Stimulated activated CD8-positive, alpha-beta memory T cell treated with anti-CD3 and anti-CD28 coated beads, Interleukin-7, amount 100 ng/mL, for 1 hour (primary cell): Measurements from ENCODE around the gene PLA2G2E.
"Not testable (repeated sequence)": the region's sequence is repeated elsewhere in the genome, so short reads cannot be mapped to it uniquely, and the experiment has no call there.

Source experiments
- DNase-seq, 2 donors: peaks; one replicate each; pipeline ENCODE4 v3.0.0-alpha.2; 2020; ENCODE audit warnings: low read depth in 2 of 2

The PLA2G2E gene

DNA sequence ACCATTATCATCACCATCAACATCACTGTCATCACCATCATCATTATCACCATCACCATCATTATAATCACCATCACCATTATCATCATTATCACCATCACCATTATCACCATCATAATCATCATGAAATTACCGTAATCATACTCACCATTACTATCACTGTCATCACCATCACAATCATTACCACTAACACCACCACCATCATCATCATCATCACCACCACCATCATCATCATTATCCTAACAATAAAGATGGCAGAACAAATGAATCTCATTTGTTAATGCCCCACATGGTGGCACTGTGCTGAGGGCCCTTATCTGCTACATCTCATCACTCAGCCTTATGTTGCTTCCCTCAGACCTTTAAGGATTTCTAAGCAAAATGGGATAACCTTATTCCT lies 9.4 kb upstream of the PLA2G2E start:
- no peak for DNase-seq

DNA sequence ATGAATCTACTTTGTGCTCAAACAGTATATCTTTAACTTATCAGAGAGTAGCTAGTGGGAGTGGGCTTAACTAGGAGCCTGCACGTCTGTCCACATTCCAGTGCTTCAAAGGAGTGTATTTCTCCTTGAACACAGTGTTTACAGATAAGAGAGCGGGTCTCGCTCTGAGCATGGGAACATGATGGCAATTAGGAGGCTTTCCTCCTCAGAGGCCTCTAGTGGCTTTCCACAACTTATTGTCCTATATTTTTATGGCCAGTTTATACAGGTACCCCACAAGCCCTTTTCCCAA lies 3.7 kb upstream of the PLA2G2E start:
- DNase-seq, result not testable (repeated sequence)

DNA sequence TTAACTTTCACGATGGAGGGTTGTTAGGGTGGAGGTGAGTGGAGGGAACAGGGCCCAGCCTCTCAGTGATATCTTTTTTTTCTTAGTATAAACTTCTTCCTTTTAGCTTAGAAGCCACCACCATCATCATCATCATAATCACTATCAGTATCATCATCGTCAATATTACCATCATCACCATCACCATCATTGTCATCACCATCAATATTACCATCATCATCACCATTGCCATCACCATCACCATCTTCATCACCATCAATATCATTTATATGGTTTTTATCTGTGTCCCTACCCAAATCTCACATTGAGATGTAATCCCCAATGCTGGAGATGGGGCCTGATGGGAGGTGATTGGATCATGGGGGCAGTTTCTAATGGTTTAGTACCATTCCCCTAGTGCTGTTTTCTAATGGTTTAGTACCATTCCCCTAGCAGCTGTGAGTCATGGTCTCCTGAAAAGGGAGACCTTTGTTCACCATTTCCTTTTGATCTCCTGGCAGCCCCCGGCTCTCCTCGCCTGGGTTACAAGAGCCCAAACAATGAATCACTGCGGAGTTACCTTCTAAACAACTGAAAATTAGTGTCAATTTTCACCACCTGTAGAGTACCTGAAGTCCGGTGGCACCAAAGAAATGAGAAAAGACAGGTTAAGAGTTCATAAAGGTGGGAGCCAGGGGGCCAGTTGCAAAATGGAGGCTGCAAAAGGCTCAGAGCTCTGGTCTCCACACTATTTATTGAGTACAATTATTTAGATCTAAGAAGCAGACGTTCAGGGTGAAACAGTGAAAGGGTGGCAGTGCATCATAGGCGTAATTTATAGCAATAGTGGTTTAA lies 3.1 kb upstream of the PLA2G2E start:
- no peak for DNase-seq

DNA sequence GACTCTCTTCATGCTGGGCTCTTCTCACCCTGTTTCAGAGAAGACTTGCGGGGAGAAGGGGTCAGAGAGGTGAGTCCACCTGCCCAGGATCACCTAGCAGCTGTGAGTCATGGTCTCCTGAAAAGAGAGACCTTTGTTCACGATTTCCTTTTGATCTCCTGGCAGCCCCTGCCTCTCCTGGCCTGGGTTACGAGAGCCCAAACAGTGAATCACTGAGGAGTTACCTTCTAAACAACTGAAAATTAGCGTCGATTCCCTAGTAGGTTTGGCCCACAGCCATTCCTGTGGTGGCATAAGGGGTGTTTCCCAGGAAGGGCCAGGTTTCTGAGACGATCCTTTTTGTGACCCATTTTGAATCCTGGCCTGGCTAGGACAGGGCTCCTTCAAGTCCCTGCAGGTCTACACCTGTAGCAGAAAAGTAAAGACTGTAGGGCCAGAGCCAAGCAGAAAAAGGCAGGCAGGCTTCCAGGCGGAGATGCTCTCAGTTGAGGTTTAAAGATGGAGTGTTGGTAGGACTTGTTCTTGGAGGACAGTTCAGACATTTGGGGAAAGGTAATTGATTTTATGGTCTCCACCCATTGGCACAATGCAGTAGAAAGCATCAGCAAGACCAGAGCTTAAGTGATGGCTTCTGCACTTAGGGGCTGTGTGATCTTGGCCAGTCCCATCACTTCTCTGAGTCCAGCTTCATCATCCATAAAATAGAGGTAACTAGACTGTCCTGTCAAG lies 2.1 kb upstream of the PLA2G2E start:
- no peak for DNase-seq

DNA sequence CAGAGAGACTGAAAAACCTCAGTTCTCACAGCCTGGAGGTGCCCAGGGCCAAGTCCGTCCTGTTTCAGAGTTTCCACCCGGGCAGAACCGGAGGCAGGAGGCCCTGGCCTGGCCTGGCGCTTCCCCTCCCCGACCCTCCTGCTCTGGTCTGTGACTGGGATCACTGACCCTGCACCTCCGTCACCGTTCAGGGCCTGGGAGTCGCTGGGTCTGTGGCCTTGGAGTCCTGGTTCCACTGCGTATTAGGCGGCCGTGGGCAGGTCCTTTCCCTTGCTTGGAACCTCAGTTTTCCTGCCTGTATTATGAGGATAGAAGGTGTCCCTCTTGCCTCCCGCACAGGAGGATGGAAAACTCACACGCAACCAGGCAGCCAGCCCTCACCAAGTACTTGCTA lies 533 bp upstream of the PLA2G2E start:
- DNase-seq, result no peak

DNA sequence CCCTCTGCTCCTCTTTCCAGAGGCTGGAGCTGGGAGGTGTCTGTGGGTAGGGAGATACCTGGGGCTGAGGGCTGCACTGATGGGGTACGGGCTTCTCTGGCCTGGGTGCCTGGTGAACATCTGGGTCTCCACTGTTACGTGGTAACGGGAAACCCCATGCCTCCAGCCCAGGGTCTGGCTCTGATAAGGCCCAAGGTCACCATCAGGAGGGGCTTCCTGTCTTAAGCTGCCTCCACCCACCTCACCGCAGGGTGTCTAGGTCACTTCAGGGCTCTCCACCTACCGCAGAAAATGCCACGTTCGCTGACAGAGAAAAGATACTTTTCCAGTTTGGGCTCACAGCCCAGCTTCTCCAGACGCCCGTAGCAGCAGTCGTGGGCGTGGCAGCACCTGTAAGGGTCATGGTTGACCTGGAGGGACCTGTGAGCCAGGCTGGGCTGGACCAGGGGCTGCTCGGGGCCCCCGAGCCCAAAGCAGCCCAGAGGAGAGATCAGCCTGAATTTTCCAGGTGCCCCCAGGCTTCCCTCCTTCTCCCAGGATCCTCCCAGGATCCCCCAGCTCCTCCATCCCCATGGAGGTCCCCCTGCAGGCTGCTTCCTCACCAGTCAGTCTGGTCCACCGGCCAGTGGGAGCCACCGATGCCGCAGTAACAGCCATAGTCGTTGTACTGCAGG lies 1.3 kb downstream of the PLA2G2E start:
- no peak for DNase-seq

DNA sequence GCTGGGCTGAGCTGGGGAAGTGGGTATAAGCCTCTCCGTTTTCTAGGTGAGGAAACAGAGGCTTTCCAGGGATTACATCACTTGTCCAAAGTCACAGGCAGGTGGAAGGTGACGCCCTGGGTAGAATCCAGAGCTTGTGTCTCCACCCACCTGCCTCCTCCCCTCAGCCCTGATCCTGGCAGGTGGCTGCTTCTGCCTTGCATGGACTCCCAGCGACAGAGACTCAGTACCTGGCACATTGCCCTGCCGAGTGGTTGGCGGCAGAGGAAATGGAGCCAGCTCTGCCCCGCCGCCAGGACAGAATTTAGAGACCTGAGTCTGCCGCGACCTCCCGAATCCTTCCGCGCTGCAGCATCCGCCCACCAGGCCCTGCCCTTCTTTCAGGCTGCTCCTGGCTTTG lies 2.1 kb downstream of the PLA2G2E start:
- DNase-seq, result no peak

DNA sequence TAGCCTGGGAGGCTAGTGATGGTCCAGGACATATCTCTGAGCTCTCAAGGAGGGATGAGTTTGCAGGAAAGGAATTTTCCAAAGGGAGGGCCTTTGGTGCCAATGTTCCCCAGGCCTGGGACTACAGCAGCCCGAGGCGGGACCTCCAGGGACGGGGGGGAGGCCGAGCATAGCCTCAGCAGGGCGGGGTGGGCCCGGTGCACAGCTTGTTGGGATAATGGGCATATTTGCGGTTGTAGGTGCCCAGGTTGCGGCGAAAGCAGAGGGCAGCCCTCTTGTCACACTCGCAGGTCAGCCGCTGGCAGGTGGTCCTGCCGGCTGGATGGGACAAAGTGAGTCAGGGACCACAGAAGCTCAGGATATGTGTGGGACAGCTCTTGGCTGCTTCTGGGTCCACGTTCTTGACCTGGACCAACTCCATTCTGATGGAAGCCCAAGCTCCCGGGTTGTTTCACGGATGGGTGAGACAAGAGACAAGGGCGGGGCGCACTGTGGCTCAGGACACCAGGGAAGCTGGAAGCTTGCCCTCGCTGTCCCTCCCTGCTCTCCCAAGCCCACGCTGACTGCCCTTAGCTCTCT lies 3.2 kb downstream of the PLA2G2E start:
- no peak for DNase-seq

DNA sequence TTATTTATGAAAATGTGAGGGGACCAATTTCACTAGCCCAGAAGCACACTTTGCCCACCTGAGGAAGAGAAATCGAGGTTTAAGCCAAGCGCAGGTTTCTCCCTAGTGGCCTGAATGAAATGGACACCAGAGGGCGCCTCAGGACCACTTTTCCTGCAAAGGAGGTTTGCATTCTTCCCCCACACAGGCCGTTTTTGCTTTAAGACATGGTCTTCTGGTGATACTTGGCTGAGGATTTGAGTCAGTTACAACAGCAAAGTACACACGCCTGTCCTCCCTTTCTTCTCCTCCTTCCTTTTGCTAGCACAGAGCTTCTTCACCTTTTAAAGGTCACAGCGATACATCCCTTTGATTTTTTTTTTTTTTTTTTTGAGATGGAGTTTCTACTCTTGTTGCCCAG lies 5.4 kb downstream of the PLA2G2E start:
- DNase-seq, result peak; percentile 47 to 70

DNA sequence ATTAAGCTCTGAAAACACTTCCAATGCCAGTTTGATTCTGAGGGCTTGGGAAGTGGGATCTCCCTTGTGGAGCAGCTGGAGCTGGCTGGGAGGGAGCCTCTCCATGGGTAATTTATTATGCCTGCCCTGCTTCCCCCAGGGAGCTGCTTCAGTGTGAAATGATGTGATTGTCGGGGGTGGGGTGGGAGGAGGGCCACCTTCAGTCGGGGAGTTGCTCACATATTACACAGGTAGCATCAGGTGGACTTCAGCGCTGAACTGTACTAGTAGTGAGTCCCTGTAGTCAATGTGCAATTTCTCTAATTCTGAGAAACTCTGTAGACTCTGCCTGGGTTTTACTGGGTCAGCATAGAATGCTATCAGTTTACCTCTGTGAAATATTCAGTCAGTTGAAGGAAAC lies 12.8 kb downstream of the PLA2G2E start:
- DNase-seq, result no peak

DNA sequence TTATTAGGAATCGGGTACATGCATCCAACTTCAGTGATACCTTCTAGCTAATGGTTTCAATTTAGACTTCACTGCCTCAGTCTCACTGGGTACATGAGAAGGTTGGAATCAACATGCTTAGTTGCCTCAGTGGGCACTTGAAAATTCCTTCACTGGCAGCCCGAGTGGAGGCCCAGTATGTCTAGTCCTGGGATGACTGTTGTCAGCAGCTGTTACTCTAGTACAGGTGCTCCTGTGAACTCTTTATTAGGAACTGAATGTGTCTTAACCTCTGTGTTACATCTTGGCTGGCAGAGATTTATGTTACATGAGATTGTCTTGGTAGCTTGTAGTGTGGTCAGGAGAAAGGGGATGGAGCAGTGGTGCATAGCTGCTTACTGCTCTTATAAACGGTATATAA lies 13.4 kb downstream of the PLA2G2E start:
- DNase-seq, result no peak

DNA sequence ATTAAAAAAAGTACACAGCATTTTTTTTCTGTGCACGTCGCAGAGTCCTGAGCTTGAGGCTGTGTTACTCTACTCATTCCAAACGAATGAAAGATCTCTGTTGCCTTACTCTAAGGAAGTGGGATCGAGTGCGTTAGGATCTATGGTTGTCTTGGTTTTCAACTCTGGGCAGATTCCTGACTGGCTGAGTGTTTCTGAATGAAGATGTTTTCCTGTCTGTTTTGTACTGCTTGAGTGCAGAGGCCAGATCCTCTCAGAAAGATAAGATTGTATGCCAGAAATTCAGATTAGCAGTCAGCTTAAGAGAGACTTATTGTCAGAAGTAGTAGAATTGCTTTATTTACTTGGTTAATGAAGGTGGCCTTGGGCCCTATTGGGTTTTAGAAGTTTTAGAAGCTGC lies 14.0 kb downstream of the PLA2G2E start:
- DNase-seq, result no peak

DNA sequence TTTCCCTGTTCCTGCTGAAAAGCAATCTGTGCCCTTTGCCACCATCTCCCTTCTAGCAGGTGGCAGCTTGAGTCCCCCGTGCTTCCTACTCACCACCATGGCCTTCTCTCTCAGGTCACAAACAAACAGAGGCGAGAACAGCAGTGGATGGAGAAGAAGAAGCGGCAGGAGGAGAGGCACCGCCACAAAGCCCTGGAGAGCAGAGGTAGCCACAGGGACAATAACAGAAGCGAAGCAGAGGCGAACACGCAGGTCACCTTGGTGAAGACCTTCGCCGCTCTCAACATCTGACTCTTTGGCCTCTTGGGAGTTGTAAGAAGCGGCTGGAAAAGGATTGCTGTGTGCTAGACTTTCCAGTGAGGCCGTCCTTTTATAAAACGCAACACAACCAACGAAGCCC lies 16.0 kb downstream of the PLA2G2E start:
- DNase-seq, result no peak

DNA sequence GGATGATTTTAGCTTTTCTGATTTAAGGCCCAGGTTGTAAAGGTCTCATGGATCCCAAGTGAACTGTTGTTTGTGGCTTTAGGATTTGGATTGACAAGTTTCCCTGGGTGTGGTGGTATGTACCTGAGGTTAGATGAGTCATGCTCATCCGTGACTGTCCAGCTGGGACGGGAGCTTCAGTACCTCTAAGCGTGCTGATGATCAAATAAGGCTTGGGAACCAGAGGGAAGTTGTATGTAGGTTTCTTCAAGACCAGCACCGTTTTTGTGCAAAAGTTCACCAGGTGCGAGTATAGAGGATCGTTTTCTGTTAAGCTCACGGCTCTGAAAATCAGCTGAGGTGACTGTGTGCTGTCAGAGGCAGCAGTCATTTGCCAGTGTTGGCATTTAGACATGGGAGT lies 19.8 kb downstream of the PLA2G2E start:
- no peak for DNase-seq

DNA sequence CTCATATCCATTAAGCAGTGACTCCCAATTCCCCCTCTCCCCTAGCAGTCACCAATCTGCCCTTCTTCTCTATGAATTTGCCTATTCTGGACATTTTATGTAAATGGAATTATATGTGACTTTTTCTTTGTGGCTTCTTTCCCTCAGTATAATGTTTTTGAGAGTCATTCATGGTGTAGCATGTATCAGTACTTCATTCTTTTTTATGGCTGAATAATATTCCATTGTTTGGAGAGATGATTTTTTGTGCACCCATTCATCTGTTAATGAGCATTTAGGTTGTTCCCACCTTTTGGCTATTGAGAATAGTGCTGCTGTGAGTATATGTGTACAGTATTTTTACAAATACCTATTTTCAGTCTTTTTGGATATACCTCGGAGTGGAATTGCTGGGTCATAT lies 21.8 kb downstream of the PLA2G2E start:
- no peak for DNase-seq

DNA sequence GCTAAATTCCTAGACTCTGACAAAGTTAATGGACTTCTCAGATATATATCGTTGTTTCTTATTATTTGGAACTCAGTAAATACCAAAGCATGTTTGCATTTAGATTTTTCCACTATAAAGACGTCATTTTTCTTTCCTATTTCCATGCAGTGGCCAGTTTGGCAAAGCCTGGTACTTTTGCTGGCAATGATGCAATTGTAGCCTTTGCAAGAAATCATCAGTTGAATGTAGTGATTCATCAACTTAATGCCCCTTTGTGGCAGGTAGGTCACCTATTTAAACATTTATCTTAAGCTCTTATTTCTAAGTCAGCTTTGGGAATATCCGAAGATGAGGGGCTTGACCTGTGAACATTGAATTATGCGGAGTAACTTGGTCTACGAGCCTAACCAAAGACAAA lies 29.2 kb downstream of the PLA2G2E start:
- no peak for DNase-seq

DNA sequence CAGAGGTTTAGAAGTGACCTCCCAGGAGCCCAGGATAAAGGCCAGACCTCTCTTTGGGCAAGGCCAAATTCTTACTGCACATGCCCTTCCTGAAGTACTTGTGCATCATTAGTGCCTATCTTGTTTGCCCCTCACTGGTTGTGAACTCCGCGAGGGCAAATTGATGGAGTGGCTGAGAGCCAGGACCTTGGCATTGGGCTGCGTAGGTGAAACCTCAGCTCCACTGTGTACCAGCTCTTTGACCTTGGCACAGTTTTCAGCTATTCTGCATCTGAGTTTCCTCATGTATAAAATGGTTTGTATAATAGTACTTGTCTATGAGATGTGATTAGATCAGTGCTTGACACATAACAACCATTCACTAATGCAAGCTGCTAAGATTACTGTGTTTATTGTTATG lies 29.7 kb downstream of the PLA2G2E start:
- DNase-seq, result no peak

DNA sequence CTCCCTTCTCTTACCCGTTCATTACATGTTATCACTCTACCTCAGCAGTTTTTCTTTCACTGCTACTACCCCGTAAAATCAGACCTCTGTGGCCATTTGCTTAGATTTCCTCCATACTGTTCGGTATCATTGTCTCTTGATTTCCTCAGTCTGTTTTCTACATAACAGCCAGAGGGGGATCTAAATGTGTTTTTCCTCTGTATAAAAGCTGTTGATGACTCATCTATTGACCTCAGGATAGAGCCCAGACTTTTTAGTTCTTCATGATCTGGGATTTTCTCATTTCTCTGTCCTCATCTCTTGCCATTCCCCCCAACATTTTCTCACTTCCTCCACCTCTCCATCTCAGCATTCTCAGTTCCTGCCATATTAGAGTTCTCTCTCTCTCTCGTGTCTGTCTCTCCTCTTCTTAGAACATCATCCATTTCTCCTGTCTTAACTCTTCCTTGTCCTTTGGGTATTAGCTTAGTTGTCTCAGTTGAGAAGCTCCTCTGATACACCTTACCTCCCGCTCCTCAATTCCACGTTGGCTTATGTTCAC lies 30.7 kb downstream of the PLA2G2E start:
- no peak for DNase-seq

DNA sequence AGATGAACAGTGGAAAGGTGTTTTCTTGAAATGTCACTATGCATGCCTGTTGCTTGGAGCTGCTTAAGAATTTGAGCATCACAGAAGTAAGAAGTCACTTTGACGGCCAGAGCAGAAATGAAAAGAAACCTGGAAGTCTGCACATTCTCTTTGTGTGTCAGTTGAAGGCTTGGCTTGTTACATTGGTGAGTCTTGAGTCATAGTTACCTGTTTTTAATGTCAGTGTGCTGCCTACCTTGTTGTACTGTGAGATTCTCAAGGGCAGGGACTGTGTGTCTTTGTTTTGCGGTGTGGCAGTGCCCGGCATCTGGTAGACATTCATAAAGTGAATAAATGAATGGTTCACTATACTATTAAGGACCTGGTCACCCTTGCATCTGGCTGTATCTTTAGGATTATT lies 31.3 kb downstream of the PLA2G2E start:
- no peak for DNase-seq

DNA sequence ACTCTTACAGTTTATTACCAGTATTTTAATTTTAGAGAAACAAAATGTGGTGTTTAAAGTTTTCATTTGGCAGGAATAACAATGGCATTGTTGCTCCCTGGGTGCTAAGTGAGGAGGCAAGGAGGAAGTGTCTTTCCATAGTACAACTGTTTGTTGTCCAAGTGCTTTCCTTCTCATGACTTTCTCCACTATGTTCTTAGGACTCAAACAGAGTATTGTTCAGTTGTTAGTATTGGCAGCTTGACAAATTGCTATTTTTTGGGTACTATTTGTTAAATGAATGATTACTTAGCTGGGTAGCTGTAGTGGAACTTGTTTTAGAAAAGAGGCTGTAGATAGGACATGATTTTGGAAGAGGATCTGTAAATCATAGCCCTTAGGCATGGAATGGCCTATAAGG lies 33.8 kb downstream of the PLA2G2E start:
- no peak for DNase-seq

DNA sequence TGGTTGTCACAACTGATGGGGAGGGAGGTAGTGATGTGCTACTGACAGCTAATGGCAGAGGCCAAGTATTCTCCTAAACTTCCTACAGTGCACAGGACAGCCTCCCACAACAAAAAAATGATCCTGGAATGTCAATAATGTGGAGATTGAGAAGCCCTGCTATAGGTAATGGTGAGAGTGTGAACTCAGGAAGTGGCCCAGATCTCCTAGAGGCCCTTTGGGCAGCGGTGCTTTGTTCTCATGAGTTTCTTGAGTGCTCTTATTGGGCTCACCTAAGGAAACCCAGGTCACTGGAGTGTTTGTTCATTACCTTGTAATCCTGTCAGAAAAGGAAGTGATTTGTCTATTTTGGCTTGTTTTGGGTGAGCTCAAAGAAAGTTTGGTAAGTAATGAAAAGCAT lies 35.3 kb downstream of the PLA2G2E start:
- DNase-seq, result no peak

DNA sequence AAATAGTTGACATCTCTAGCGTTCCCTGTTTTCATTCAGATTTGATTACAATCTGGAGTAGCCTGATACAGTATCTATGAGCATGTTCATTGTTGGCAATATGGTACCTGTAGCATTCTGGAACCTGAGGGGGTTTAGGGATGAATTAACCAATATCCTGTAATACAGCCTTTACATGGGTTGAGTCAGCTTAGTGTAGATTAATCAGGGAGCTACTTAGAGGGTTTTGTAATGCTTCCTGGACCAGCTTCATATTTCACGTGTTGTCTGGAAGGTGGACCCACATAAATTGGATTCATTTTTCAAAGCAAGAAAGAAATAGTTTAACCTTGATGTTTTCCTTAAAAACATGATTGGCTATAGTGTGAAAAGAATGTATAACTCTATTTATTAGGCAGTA lies 37.6 kb downstream of the PLA2G2E start:
- no peak for DNase-seq

DNA sequence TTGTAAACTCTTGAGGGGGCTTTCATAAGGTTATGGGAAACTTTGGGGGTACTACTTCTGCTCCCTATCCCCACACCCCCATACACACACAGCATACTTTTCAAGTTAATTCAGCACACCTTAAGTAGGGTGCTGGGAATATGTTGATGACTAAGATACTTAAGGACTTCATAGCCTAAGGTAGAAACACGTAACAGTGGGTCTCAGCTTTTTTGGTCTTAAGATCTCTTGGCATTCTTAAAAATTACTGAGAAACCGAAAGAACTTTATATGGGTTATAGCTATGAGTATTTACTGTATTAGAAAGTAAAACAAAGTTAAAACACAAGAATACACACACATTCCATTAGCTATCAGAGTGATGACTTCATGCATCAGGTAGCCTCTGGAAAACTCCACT lies 39.1 kb downstream of the PLA2G2E start:
- no peak for DNase-seq
